ENCODE results near the gene HSPA1L. TPM values are rescaled to one million over a fixed set of nuclear protein-coding genes. Genes with fewer than 3 reads are reported as not detected.
A peak's percentile ranks its signal among the peaks of the same experiment; 100 is the strongest.

The HSPA1L gene
- total RNA-seq, 1 experiment from 2014 or later: 0.12 TPM

DNA sequence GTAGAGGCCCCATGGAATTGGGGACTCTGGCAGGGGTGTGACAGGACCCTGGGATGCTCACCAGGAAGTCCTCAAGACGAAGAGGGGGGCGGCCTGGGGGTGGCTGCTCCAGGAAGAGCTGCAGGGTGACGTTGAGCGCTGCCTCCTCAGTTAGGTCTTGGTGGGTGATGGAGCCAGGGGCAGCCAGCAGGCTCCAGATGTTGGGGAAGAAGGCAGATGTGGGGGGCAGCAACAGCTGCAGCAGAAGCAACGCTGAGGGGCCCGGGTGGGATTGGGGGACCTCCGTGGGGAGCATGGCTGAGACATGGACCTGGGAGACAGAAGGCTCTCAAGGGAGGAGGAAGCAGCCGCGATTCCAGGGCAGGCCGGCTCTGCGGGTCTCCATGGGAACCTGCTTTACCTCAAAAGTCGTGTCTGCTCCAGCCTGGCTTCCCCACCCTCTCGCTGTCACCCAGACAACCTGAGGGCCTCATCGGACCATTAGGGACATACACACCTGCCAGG, 38.5 kb downstream of the HSPA1L start:
- no peak overlapping the region for H2AFZ ChIP-seq (ENCODE audit: low read depth, low read length, poor library complexity, severe bottlenecking)
- H3K27me3 ChIP-seq (ENCODE audit: insufficient read depth, low read length): no peaks in the 10 kb centered on the region
- ChIA-PET POLR2A (interaction anchor here (1.4 to 2.0 kb wide), 3 partner anchors 10 to 51 kb away, joined by 4 to 16 read pairs (median 4); partner anchors contain the start of genes HSPA1B and VARS1), CTCF (interaction anchor here (1.3 kb wide), 1 partner anchor 19 kb away, joined by 3 read pairs; the partner anchor contains the start of gene VARS1), RAD21 (ENCODE audit: low non-redundant PET in 1 of 2, low total read pairs in 2 of 2, uncharacterized antibody in 2 of 2, unreplicated experiment in 2 of 2) (no interaction called here)
- H3K4me2 ChIP-seq (ENCODE audit: low read length): peak overlapping the region; percentile 79
- ATAC-seq (peak; percentile 34), DNase-seq (ENCODE audit: low read depth, low spot score) (no peak)
- peak overlapping the region; percentile 79 for H3K27ac ChIP-seq (ENCODE audit: low read depth, low read length)
- H3K4me3 ChIP-seq (replicated peaks in 1 of 2; ENCODE audit: low read depth in 1 of 2, low read length in 2 of 2): peak overlapping the region; percentile 40 to 56
- peaks cover 1 to 26% of the 10 kb centered on the region in 2 experiments; a peak in 2 of 4 replicates for H3K36me3 ChIP-seq (ENCODE audit: control insufficient read depth in 1 of 2, insufficient read depth in 2 of 2, low read length in 2 of 2)
- TF ChIP-seq CEBPB (IDR thresholded peaks at IDR 0.05; ENCODE audit: low read depth) (no peak), FOSL1 (IDR thresholded peaks at IDR 0.05; ENCODE audit: low read depth) (no peak), ELF1 (IDR thresholded peaks at IDR 0.05; ENCODE audit: borderline replicate concordance, low read depth) (no peak), EGR1 (IDR thresholded peaks at IDR 0.05; ENCODE audit: low read depth) (no peak), EZH2phosphoT487 (IDR thresholded peaks at IDR 0.05; ENCODE audit: borderline replicate concordance) (no peak), EZH2 (IDR thresholded peaks at IDR 0.05) (no peak), ZBTB33 (IDR thresholded peaks at IDR 0.05; ENCODE audit: extremely low read depth, insufficient replicate concordance, low read length) (no peak), ZFX (IDR thresholded peaks at IDR 0.05) (no peak), RAD21 (IDR thresholded peaks at IDR 0.05; ENCODE audit: low read depth) (no peak), CBX3 (IDR thresholded peaks at IDR 0.05; ENCODE audit: low read depth) (no peak), SRF (IDR thresholded peaks at IDR 0.05; ENCODE audit: low read depth) (no peak), SP1 (IDR thresholded peaks at IDR 0.05; ENCODE audit: low read depth) (no peak)
- TF ChIP-seq, protein P1, sequence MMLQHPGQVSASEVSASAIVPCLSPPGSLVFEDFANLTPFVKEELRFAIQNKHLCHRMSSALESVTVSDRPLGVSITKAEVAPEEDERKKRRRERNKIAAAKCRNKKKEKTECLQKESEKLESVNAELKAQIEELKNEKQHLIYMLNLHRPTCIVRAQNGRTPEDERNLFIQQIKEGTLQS (IDR thresholded peaks at IDR 0.05): no peak
- TF ChIP-seq, protein P2, sequence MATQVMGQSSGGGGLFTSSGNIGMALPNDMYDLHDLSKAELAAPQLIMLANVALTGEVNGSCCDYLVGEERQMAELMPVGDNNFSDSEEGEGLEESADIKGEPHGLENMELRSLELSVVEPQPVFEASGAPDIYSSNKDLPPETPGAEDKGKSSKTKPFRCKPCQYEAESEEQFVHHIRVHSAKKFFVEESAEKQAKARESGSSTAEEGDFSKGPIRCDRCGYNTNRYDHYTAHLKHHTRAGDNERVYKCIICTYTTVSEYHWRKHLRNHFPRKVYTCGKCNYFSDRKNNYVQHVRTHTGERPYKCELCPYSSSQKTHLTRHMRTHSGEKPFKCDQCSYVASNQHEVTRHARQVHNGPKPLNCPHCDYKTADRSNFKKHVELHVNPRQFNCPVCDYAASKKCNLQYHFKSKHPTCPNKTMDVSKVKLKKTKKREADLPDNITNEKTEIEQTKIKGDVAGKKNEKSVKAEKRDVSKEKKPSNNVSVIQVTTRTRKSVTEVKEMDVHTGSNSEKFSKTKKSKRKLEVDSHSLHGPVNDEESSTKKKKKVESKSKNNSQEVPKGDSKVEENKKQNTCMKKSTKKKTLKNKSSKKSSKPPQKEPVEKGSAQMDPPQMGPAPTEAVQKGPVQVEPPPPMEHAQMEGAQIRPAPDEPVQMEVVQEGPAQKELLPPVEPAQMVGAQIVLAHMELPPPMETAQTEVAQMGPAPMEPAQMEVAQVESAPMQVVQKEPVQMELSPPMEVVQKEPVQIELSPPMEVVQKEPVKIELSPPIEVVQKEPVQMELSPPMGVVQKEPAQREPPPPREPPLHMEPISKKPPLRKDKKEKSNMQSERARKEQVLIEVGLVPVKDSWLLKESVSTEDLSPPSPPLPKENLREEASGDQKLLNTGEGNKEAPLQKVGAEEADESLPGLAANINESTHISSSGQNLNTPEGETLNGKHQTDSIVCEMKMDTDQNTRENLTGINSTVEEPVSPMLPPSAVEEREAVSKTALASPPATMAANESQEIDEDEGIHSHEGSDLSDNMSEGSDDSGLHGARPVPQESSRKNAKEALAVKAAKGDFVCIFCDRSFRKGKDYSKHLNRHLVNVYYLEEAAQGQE (IDR thresholded peaks at IDR 0.05; ENCODE audit: low read depth): no peak
- TF ChIP-seq, protein P3, sequence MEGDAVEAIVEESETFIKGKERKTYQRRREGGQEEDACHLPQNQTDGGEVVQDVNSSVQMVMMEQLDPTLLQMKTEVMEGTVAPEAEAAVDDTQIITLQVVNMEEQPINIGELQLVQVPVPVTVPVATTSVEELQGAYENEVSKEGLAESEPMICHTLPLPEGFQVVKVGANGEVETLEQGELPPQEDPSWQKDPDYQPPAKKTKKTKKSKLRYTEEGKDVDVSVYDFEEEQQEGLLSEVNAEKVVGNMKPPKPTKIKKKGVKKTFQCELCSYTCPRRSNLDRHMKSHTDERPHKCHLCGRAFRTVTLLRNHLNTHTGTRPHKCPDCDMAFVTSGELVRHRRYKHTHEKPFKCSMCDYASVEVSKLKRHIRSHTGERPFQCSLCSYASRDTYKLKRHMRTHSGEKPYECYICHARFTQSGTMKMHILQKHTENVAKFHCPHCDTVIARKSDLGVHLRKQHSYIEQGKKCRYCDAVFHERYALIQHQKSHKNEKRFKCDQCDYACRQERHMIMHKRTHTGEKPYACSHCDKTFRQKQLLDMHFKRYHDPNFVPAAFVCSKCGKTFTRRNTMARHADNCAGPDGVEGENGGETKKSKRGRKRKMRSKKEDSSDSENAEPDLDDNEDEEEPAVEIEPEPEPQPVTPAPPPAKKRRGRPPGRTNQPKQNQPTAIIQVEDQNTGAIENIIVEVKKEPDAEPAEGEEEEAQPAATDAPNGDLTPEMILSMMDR (IDR thresholded peaks at IDR 0.05 in 2 of 3, conservative IDR thresholded peaks at IDR 0.05 in 1 of 3; ENCODE audit: borderline replicate concordance in 1 of 3, insufficient read depth in 1 of 3, low read depth in 2 of 3, low read length in 2 of 3): no peak
- TSS peak; percentile 54 for BruUV-seq (replicated peaks)
- H3K4me1 ChIP-seq (ENCODE audit: control insufficient read depth in 1 of 2, insufficient read depth in 2 of 2, low read length in 2 of 2): peaks cover 43 to 59% of the 10 kb centered on the region in 2 experiments
- H4K20me1 ChIP-seq (ENCODE audit: insufficient read depth): no peaks in the 10 kb centered on the region
- H3K9me3 ChIP-seq (ENCODE audit: control insufficient read depth in 1 of 2, insufficient read depth in 1 of 2, low read depth in 1 of 2, low read length in 2 of 2): no peaks in the 10 kb centered on the region
- H3K9ac ChIP-seq (ENCODE audit: low read length): peak overlapping the region; percentile 64
- no peaks in the 10 kb centered on the region for H3K9me2 ChIP-seq (ENCODE audit: insufficient read depth)
- intact Hi-C loops (cut with micrococcal nuclease): no loop called here
- no peaks in the 10 kb centered on the region for H3K79me2 ChIP-seq (ENCODE audit: insufficient read depth, low read length)
